ENCODE data around the gene CRBN. TPM values are rescaled to one million over a fixed set of nuclear protein-coding genes. Genes with fewer than 3 reads are reported as not detected.

CRBN gene
- total and polyA plus RNA-seq, 9 of the 15 experiments (the other 6 are each of a cell fraction or from before 2014, with no cell fraction given), result 40.8 to 331 (median 57.4) TPM

DNA sequence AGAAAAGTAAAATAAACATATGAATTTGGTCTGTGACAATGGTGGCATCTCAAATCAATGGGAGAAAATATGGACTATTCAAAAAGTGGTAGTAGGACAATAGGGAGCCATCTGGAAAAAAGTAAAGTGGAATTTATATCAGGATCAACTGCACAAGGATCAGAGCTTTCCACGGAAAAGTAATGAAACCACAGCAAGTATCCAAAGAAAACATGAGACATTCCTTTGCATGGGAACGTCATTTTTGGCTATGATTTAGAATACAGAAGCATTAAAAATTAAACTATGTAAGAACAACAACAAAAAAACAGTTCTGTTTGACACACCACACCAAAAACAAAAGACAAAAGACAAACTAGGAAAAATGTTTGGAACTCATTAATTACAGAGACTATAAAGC, 18.7 kb downstream of the CRBN start:
- H3K36me3 ChIP-seq (ENCODE audit: control insufficient read depth, insufficient read depth, low read length), result peaks cover 78% of the 10 kb centered on the region; the same call in 2 of the 3 replicates
- H3K9me3 ChIP-seq (replicated peaks; ENCODE audit: control insufficient read depth, insufficient read depth, low read depth, low read length), result no peaks in the 10 kb centered on the region
- FAIRE-seq, result no peak
- ATAC-seq, result no peak
- no peaks in the 10 kb centered on the region for H3K4me1 ChIP-seq (replicated peaks in 1 of 2; ENCODE audit: control insufficient read depth in 2 of 2, insufficient read depth in 2 of 2, low read length in 2 of 2)
- H3K9ac ChIP-seq (ENCODE audit: insufficient read depth in 1 of 2, low read depth in 2 of 2, low read length in 2 of 2), result no peak overlapping the region
- no peak overlapping the region for H3K4me3 ChIP-seq
- no peak overlapping the region for H3K27ac ChIP-seq (ENCODE audit: extremely low read depth, low read depth, low read length)
- no peaks in the 10 kb centered on the region for H3K79me2 ChIP-seq (ENCODE audit: control insufficient read depth, insufficient read depth, low read length)
- no peaks in the 10 kb centered on the region for H4K20me1 ChIP-seq (replicated peaks; ENCODE audit: control insufficient read depth, insufficient read depth, low read length)
- CTCF ChIA-PET (ENCODE audit: low intra/inter-chr PET ratio), result no interaction called here
- H3K27me3 ChIP-seq (ENCODE audit: control insufficient read depth in 2 of 2, insufficient read depth in 2 of 2, low read length in 2 of 2), result no peaks in the 10 kb centered on the region
- in situ Hi-C loops (cut with MboI) (no loop called here), intact Hi-C loops (cut with micrococcal nuclease) (no loop called here)
- POLR2A ChIA-PET, result interaction anchor here (1.3 kb wide), 1 partner anchor 9 kb away, joined by 3 read pairs; no protein-coding TSS in a partner anchor
- TF ChIP-seq, protein P1, sequence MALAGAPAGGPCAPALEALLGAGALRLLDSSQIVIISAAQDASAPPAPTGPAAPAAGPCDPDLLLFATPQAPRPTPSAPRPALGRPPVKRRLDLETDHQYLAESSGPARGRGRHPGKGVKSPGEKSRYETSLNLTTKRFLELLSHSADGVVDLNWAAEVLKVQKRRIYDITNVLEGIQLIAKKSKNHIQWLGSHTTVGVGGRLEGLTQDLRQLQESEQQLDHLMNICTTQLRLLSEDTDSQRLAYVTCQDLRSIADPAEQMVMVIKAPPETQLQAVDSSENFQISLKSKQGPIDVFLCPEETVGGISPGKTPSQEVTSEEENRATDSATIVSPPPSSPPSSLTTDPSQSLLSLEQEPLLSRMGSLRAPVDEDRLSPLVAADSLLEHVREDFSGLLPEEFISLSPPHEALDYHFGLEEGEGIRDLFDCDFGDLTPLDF (CRISPR knock-in tag; IDR thresholded peaks at IDR 0.05), result no peak
- no peak for TF ChIP-seq ADNP (tag; IDR thresholded peaks at IDR 0.05)
- TF ChIP-seq, protein P2, sequence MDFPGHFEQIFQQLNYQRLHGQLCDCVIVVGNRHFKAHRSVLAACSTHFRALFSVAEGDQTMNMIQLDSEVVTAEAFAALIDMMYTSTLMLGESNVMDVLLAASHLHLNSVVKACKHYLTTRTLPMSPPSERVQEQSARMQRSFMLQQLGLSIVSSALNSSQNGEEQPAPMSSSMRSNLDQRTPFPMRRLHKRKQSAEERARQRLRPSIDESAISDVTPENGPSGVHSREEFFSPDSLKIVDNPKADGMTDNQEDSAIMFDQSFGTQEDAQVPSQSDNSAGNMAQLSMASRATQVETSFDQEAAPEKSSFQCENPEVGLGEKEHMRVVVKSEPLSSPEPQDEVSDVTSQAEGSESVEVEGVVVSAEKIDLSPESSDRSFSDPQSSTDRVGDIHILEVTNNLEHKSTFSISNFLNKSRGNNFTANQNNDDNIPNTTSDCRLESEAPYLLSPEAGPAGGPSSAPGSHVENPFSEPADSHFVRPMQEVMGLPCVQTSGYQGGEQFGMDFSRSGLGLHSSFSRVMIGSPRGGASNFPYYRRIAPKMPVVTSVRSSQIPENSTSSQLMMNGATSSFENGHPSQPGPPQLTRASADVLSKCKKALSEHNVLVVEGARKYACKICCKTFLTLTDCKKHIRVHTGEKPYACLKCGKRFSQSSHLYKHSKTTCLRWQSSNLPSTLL (IDR thresholded peaks at IDR 0.05), result no peak
- TF ChIP-seq, protein P3, sequence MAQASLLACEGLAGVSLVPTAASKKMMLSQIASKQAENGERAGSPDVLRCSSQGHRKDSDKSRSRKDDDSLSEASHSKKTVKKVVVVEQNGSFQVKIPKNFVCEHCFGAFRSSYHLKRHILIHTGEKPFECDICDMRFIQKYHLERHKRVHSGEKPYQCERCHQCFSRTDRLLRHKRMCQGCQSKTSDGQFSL (CRISPR knock-in tag; IDR thresholded peaks at IDR 0.05), result no peak
- TF ChIP-seq, protein P3 (tag; IDR thresholded peaks at IDR 0.05), result no peak
- no peak for TF ChIP-seq ZNF431 (CRISPR knock-in tag; IDR thresholded peaks at IDR 0.05)
- TF ChIP-seq RBM17 (IDR thresholded peaks at IDR 0.05; ENCODE audit: borderline replicate concordance, low read depth, low read length), result no peak
- no peak for TF ChIP-seq ZNF644 (tag; IDR thresholded peaks at IDR 0.05; ENCODE audit: low read depth)
- no TSS peak for BruUV-seq (replicated peaks)
- DNase-seq (ENCODE audit: extremely low read depth in 1 of 4, low spot score in 3 of 4), result no peak
- 63% methylated on average over 2 of the region's 2 CpGs for WGBS (ENCODE audit: insufficient coverage, low coverage, missing lambda C conversion rate)
- H2AFZ ChIP-seq (ENCODE audit: low read depth, low read length), result no peak overlapping the region
- no peaks in the 10 kb centered on the region for H3K9me1 ChIP-seq (ENCODE audit: control insufficient read depth, insufficient read depth, low read length)
- H3K4me2 ChIP-seq (ENCODE audit: insufficient read depth, low read length), result no peak overlapping the region

Measured in K562 (cell line).